Urinary bladder (tissue), 4 donors: ENCODE measurements around the gene ZNF28. TPM values are rescaled to one million over a fixed set of nuclear protein-coding genes. Genes with fewer than 3 reads are reported as not detected.
"Not testable (repeated sequence)": the region's sequence is repeated elsewhere in the genome, so short reads cannot be mapped to it uniquely, and the experiment has no call there.

Source experiments
- DNase-seq: peaks from one replicate; pipeline ENCODE4 v3.0.0-alpha.2; 2015; ENCODE audit errors: extremely low spot score
- H3K27ac ChIP-seq: one replicate; pipeline ENCODE4 v1.5.1; 2013; ENCODE audit warnings: low read depth, mild to moderate bottlenecking, moderate library complexity
- H3K36me3 ChIP-seq: one replicate; pipeline ENCODE4 v1.6.1; 2013; ENCODE audit warnings: mild to moderate bottlenecking, moderate library complexity; ENCODE audit not compliant: insufficient read depth
- H3K4me1 ChIP-seq: one replicate; pipeline ENCODE4 v1.6.1; 2013; ENCODE audit warnings: mild to moderate bottlenecking, moderate library complexity; ENCODE audit not compliant: insufficient read depth
- H3K4me3 ChIP-seq: one replicate; pipeline ENCODE4 v1.5.1; 2013; ENCODE audit warnings: low read depth, low read length
- WGBS: extraction: QIAGEN DNeasy Blood & Tissue Kit; methylation state at CpG from one replicate; pipeline ENCODE4 v1.1.7; 2013; 5-methylcytosine and 5-hydroxymethylcytosine counted together
- polyA plus RNA-seq: library from polyadenylated mRNA; stranded (reverse); fragments of 200-250 nt; gene quantifications from one replicate; pipeline ENCODE4 v1.2.3, GENCODE V29; 2013
- total RNA-seq: library from RNA; depleted of rRNA; stranded (reverse); fragments of >200 nt; gene quantifications from one replicate; pipeline ENCODE4 v1.2.3, GENCODE V29; 2014
- donor health status: healthy with polysubstance abuse.
- donor health status: healthy.

The ZNF28 gene
- 33.5 TPM for total RNA-seq
- 7.6 TPM for polyA plus RNA-seq

DNA sequence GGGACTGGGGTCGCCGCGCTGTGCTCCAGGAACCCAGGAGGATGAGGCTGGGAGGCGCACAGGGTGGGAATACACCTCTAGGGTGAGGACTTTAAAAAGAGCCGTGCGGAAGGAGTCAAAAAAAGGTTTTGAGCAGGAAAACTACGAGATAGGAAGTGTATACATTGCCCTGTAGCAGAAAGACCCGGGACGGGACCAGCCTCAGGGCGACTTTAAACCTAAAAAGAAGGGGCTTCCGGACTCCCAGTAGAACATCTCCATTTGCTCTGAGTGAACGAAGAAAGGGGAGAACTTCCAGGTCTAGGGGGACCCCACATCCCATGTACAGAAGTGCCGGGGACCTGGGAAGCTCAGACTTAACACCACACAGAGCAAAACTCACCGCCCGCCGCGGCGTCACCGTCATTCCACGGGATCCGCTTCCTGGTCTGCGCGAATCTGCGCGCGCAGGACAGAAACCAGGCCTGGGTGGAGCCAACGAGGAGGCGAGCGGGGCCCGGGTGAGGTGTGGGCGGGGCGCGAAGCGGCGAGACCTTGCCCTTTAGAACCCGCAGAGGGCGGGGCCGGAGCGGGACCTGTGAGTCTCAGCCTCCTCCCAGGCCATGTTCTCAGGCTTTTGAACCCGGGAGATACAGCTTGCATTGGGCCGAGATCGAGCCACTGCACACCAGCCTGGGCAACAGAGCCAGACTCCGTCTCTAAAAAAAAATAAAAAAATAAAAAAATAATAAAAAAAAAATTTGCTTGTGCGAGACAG lies at the start of gene ZNF28:
Gene ZNF28 (minus strand): TSS at position 430 of the 757 bp plus-strand sequence. CDS start 3,675 bp downstream, outside the sequence.
- under 1% methylated on average over 28 of the region's 44 CpGs for WGBS
- not testable (repeated sequence) for H3K36me3 ChIP-seq, H3K4me1 ChIP-seq
- H3K27ac ChIP-seq, result peak within 1 kb of the TSS; percentile 18
- peak; percentile 14 for DNase-seq
- H3K4me3 ChIP-seq, result peak within 1 kb of the TSS; percentile 47

DNA sequence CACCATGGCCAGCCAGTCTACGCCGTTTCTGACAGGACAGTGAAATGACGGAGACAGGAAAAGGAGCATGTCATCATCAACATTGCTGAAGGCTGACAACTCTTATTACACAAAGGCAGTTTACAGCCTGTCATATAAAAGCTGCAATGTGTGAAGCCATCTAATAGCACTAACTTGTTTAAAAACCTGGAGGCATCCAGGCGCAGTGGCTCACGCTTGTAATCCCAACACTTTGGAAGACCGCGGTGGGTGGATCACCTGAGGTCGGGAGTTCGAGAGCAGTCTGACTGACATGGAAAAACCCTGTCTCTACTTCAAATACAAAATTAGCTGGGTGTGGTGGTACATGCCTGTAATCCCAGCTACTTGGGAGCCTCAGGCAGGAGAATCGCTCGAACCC lies 46.6 kb upstream of the ZNF28 start:
- H3K4me3 ChIP-seq, H3K36me3 ChIP-seq, DNase-seq, H3K4me1 ChIP-seq, H3K27ac ChIP-seq: not testable (repeated sequence)
- 80% methylated on average over 11 of the region's 11 CpGs for WGBS

DNA sequence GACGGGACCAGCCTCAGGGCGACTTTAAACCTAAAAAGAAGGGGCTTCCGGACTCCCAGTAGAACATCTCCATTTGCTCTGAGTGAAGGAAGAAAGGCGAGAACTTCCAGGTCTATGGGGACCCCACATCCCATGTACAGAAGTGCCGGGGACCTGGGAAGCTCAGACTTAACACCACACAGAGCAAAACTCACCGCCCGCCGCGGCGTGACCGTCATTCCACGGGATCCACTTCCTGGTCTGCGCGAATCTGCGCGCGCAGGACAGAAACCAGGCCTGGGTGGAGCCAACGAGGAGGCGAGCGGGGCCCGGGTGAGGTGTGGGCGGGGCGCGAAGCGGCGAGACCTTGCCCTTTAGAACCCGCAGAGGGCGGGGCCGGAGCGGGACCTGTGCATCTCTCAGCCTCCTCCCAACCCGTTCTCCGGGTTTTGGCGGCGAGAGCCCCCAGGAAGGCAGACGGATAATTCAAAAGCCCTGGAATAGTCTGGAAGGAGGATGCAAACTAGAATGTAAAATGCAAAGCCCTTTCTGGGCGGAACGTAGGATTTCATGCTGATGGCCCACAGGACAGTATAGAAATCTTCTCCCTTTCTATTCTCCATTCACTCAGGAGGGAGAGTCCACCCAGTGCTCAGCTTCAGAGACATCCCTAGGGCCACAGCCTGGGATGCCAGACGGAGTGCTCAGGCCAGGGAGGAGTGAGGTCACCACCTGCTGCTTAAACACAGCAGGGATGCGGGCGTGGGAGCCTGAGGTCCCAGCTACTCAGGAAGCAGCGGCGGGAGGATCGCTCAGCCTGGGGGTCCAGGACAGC lies 36.2 kb upstream of the ZNF28 start, which contains the start of gene ZNF468:
Gene ZNF468 (minus strand): TSS at position 242 of the 814 bp plus-strand sequence. CDS start 3,347 bp downstream, outside the sequence.
- not testable (repeated sequence) for H3K36me3 ChIP-seq, H3K4me1 ChIP-seq, H3K27ac ChIP-seq
- DNase-seq, result peak; percentile 23
- WGBS, result 2% methylated on average over 40 of the region's 43 CpGs
- H3K4me3 ChIP-seq, result peak within 1 kb of the TSS; percentile 58

DNA sequence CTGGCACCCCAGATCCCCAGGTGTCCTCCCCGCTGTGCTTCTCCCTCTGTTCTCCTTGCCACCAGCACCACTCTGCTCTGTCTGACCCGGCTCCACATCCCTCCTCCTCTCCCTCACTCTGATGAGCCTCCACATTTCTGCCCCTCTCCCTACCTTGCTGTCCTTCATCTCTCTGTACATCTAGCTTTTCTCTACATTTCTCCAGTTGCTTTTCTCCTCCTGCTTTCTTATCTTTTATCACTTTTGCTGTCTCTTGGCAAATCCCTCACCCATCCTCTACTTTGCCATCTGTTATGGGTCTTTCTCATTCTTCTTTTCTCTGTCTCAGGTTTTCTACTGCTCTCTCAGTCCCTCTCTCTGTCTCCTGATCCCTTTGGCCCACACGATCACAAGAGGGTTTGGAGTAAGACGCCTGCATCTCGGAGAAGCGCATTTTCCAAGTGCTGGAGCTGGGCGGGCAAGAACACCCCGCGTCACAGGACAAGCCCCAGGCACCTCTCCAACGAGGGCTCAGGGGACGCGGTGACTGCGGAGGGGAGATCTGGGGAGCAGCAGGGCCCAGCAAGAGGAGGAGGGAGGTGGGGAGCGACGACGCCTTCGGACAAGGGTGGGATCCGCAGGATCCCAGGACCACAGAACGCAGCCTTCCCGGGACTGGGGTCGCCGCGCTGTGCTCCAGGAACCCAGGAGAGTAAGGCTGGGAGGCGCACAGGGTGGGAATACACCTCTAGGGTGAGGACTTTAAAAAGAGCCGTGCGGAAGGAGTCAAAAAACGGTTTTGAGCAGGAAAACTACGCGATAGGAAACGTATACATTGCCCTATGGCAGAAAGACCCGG lies 35.3 kb upstream of the ZNF28 start:
- H3K27ac ChIP-seq, H3K4me1 ChIP-seq, DNase-seq, H3K36me3 ChIP-seq: not testable (repeated sequence)
- WGBS, result under 1% methylated on average over 22 of the region's 31 CpGs
- peak overlapping the region; percentile 58 for H3K4me3 ChIP-seq

DNA sequence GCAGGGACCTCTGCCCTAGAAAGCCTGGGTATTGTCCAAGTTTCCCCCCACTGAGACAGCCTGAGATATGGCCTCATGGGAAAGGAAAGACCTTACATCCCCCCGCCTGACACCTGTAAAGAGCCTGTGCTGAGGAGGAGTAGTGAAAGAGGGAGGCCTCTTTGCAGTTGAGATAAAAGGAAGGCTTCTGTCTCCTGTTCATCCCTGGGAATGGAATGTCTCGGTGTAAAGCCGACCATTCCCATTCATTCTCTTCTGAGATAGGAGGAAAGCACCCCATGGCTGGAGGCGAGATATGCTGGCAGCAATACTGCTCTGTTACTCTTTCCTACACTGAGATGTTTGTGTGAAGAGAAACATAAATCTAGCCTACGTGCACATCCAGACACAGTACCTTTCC lies 25.9 kb upstream of the ZNF28 start:
- H3K27ac ChIP-seq, H3K4me1 ChIP-seq, DNase-seq, H3K4me3 ChIP-seq: not testable (repeated sequence)
- WGBS, result 83% methylated on average over 5 of the region's 5 CpGs
- H3K36me3 ChIP-seq, result peaks cover 21% of the 10 kb centered on the region

DNA sequence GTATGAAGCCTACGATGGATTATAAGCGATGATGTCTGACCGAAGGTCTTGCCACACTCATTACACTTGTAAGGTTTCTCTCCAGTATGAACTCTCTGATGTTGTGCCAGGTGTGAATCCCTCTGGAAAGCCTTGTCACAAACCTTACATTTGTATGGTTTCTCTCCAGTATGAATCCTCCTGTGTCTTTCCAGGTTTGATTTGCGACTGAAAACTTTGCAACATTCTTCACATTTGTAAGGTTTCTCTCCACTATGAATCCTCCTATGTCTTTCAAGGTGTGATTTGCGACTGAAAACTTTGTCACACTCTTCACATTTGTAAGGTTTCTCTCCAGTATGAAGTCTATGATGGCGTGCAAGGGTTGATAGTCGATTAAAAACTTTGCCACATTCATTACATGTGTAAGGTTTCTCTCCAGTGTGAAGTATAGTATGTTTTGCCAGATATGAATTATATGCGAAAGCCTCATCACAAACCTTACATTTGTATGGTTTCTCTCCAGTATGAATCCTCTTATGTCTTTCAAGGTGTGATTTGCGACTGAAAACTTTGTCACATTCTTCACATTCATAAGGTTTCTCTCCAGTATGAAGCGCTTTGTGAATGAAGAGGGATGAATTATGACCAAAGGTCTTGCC lies 19.5 kb upstream of the ZNF28 start:
- 99% methylated on average over 10 of the region's 10 CpGs for WGBS
- not testable (repeated sequence) for H3K4me3 ChIP-seq, H3K4me1 ChIP-seq, DNase-seq, H3K27ac ChIP-seq
- H3K36me3 ChIP-seq, result peaks cover 15% of the 10 kb centered on the region

DNA sequence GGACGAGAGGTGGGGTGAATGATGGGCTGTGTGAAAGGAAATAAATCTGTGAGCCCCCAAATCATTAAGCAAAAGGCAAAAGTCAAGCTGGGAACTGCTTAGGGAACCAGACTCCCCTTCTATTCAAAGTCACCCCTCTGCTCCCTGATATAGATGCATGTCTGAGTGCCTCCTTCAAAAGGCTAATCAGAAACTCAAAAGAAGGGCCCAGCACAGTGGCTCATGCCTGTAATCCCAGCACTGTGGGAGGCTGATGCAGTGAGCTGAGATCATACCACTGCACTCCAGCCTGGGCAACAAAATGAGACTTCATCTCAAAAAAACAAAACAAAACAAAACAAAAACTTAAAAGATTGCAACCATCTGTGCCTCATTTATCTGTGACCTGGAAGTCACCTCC lies 12.9 kb upstream of the ZNF28 start:
- WGBS, result 58% methylated on average over 1 of the region's 1 CpG
- not testable (repeated sequence) for DNase-seq, H3K4me1 ChIP-seq, H3K36me3 ChIP-seq, H3K27ac ChIP-seq, H3K4me3 ChIP-seq

DNA sequence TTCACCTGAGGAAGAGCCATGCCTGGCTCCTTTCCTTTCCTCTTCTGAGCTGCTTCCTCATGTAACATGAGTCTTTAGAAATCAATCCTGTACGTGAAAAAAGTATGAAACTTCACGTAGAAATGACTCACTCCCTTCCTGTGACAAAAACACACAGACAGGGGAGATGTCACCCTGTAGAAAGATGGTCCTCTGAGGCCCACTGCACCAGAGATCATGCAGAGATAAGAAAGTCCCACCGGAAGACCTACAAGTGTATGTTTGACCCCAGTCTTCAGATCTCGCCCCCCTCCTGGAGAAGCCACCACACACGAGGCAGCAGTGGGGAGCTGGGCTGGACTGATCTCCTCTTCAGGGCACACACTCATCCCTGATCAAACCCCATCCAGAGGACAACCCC lies 12.1 kb upstream of the ZNF28 start:
- not testable (repeated sequence) for H3K27ac ChIP-seq, H3K36me3 ChIP-seq, DNase-seq, H3K4me3 ChIP-seq, H3K4me1 ChIP-seq
- 55% methylated on average over 5 of the region's 5 CpGs for WGBS

DNA sequence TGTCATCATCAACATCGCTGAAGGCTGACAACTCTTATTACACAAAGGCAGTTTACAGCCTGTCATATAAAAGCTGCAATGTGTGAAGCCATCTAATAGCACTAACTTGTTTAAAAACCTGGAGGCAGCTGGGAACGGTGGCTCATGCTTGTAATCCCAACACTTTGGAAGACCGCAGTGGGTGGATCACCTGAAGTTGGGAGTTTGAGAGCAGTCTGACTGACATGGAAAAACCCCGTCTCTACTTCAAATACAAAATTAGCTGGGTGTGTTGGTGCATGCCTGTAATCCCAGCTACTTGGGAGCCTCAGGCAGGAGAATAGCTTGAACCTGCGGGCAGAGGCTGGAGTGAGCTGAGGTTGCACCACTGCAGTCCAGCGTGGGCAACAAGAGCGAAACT lies 8.4 kb upstream of the ZNF28 start:
- not testable (repeated sequence) for DNase-seq, H3K27ac ChIP-seq, H3K4me3 ChIP-seq, H3K36me3 ChIP-seq, H3K4me1 ChIP-seq
- WGBS, result 70% methylated on average over 7 of the region's 7 CpGs

DNA sequence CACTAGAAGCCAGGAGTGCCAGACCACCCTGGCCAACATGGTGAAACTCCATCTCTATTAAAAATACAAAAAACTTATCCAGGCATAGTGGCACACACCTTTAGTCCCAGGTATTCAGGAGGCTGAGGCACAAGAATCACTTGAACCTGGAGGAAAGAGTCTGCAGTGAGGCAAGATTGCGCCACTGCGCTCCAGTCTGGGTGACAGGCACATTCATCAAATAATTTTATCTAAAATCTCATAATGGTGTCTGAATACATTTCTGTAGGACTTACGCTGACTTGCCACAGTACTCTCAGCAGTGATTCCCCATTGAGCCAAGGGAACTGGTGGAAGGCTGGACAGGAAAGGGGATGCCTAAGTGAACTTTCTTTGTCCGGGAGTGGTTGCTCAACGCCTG lies 4.3 kb upstream of the ZNF28 start:
- 90% methylated on average over 5 of the region's 5 CpGs for WGBS
- Histone ChIP-seq H3K4me1 (no peaks in the 10 kb centered on the region), H3K36me3 (no peaks in the 10 kb centered on the region), H3K4me3 (no peak overlapping the region), H3K27ac (no peak overlapping the region)
- no peak for DNase-seq

DNA sequence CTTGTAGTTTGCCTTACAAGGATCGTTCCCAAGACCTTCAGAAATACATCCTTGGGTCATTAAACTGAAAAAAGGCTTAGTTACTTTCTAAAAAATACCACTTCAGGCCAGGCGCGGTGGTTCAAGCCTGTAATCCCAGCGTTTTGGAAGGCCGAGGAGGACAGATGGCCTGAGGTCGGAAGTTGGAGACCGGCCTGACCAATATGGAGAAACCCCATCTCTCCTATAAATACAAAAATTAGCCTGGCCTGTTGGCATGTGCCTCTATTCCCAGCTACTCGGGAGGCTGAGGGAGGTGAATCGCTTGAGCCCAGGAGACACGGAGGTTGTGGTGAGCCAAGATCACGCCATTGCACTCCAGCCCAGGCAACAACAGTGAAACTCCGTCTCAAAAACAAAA lies 2.2 kb upstream of the ZNF28 start:
- 93% methylated on average over 12 of the region's 12 CpGs for WGBS
- no peak overlapping the region for H3K27ac ChIP-seq
- H3K4me1 ChIP-seq, result no peaks in the 10 kb centered on the region
- no peak for DNase-seq
- H3K4me3 ChIP-seq, result no peak overlapping the region
- H3K36me3 ChIP-seq, result no peaks in the 10 kb centered on the region

DNA sequence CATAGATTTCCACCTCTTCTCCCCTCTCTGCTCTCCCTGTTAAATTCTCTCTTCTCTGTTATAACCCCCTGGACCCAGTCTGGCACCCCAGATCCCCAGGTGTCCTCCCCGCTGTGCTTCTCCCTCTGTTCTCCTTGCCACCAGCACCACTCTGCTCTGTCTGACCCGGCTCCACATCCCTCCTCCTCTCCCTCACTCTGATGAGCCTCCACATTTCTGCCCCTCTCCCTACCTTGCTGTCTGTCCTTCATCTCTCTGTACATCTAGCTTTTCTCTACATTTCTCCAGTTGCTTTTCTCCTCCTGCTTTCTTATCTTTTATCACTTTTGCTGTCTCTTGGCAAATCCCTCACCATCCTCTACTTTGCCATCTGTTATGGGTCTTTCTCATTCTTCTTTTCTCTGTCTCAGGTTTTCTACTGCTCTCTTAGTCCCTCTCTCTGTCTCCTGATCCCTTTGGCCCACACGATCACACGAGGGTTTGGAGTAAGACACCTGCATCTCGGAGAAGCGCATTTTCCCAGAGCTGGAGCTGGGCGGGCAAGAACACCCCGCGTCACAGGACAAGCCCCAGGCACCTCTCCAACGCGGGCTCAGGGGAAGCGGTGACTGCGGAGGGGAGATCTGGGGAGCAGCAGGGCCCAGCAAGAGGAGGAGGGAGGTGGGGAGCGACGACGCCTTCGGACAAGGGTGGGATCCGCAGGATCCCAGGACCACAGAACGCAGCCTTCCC lies 795 bp downstream of the ZNF28 start:
- WGBS, result 9% methylated on average over 19 of the region's 19 CpGs
- H3K4me3 ChIP-seq, result peak overlapping the region; percentile 47
- not testable (repeated sequence) for H3K4me1 ChIP-seq, DNase-seq, H3K27ac ChIP-seq, H3K36me3 ChIP-seq
